Spleen (tissue), 11 donors: ENCODE results near the gene MOK. TPM values are rescaled to one million over a fixed set of nuclear protein-coding genes. Genes with fewer than 3 reads are reported as not detected.

Experiments used
- DNase-seq: peaks from one replicate; pipeline ENCODE4 v3.0.0-alpha.2; 2020
- H3K27ac ChIP-seq, 8 donors: fragments of 200-600 bp; sonication (generic) in 7 of 8; 1 replicate in 4 of 8; 2 replicates in 4 of 8; pipeline versions ENCODE4 v1.5.0 to v1.8.0; 2016 to 2021; ENCODE audit warnings: inconsistent platforms in 4 of 8, mild to moderate bottlenecking in 4 of 8, moderate library complexity in 1 of 8
- H3K27me3 ChIP-seq, 7 donors: fragments of 200-600 bp; sonication (generic) in 6 of 7; replicated peaks in 1 of 7; 1 replicate in 4 of 7; 2 replicates in 3 of 7; pipeline versions ENCODE4 v1.5.0 to v1.8.0; 2016 to 2021; ENCODE audit warnings: inconsistent platforms in 3 of 7, mild to moderate bottlenecking in 1 of 7
- H3K36me3 ChIP-seq, 6 donors: fragments of 200-600 bp; sonication (generic) in 5 of 6; 1 replicate in 4 of 6; 2 replicates in 2 of 6; pipeline versions ENCODE4 v1.5.0 to v1.8.0; 2016 to 2021; ENCODE audit warnings: inconsistent platforms in 2 of 6
- H3K4me1 ChIP-seq, 6 donors: fragments of 200-600 bp; sonication (generic) in 5 of 6; 1 replicate in 3 of 6; 2 replicates in 3 of 6; pipeline versions ENCODE4 v1.5.0 to v1.8.0; 2016 to 2021; ENCODE audit warnings: inconsistent platforms in 3 of 6
- H3K4me3 ChIP-seq, 8 donors: fragments of 200-600 bp; sonication (generic) in 7 of 8; 1 replicate in 4 of 8; 2 replicates in 4 of 8; pipeline versions ENCODE4 v1.5.0 to v1.8.0; 2016 to 2021; ENCODE audit warnings: inconsistent platforms in 4 of 8, mild to moderate bottlenecking in 4 of 8, moderate library complexity in 2 of 8
- H3K9me3 ChIP-seq, 8 donors: fragments of 200-600 bp; sonication (generic) in 7 of 8; 1 replicate in 4 of 8; 2 replicates in 4 of 8; pipeline versions ENCODE4 v1.5.0 to v1.8.0; 2016 to 2021; ENCODE audit warnings: inconsistent platforms in 4 of 8
- POLR2A ChIP-seq, 3 donors: fragments of 450-650 bp; IDR thresholded peaks; one replicate each; pipeline ENCODE4 v1.5.1; 2017; ENCODE audit warnings: antibody characterized with exemption in 3 of 3, mild to moderate bottlenecking in 1 of 3
- POLR2AphosphoS5 ChIP-seq, 3 donors: sonication (generic); formaldehyde crosslinking; IDR thresholded peaks; one replicate each; pipeline ENCODE4 v1.5.1; 2017; ENCODE audit warnings: antibody characterized with exemption in 3 of 3
- WGBS, 5 donors: extraction: QIAGEN DNeasy Blood & Tissue Kit in 3 of 5; methylation state at CpG; one replicate each; pipeline versions ENCODE4 v1.1.5 to v1.1.7; 2013 to 2018; 5-methylcytosine and 5-hydroxymethylcytosine counted together
- intact Hi-C: fragments of 100-400 bp; cut with DNase I; formaldehyde crosslinking; loops from one replicate; pipeline ENCODE4 v1.15.0; 2023; ENCODE audit warnings: low total_unique reads
- polyA plus RNA-seq, 3 donors: library from polyadenylated mRNA; stranded (reverse); fragments of 200-250 nt; gene quantifications; one replicate each; pipeline ENCODE4 v1.2.1, GENCODE V29; 2013
- total RNA-seq, 7 donors: library from RNA; depleted of rRNA in 3 of 7; stranded (reverse); fragments of >200 nt in 3 of 7; fragmentation: NEBNext Ultra II Directional in 4 of 7; extraction: Animal tissue kit (Norgen Biotek cat#: 25700) in 4 of 7; gene quantifications; one replicate each; pipeline versions ENCODE4 v1.1.0 to v1.2.1, GENCODE V29; 2016 to 2021
- TF ChIP-seq, protein P1 (sequence below), 11 experiments: fragments of 200-600 bp in 7 of 11; fragments of 450-650 bp in 4 of 11; sonication (generic) in 4 of 11; IDR thresholded peaks in 8 of 11; conservative IDR thresholded peaks in 3 of 11; 1 replicate in 7 of 11; 2 replicates in 4 of 11; pipeline versions ENCODE4 v1.4.0 to v1.8.0; 2016 to 2021; ENCODE audit warnings: antibody characterized with exemption in 11 of 11, inconsistent platforms in 4 of 11, mild to moderate bottlenecking in 1 of 11
- donor health status: healthy with polysubstance abuse.
- donor health status: DM: no; HTN: no; CAD: no; lungs with moderate emphysema.
- donor health status: DM: no; HTN: no; CAD: no.
- donor health status: Bipolar disorder and iron deficiency.
- donor health status: healthy.
- donor health status: DM: no; HTN: no; CAD: no.
- donor health status: DM: yes; HTN: yes; CAD: no.

MOK gene
- total and polyA plus RNA-seq, 10 donors, result 4.1 to 12.2 (median 9.9) TPM

DNA sequence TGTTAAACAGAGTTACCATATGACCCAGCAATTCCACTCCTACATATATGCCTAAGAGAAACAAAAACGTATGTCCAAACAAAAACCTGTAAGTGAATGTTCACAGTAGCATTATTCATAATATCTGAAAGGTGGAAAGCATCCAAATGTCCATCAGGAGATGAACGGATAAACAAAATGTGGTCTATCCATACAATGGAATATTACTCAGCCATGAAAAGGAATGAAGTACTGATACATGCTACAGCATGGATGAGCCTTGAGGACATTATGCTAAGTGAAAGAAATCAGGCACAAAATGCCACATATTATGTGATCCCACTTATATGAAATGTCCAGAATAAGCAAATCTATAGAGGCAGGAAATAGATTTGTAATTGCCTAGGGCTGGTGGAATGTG lies 16.8 kb downstream of the MOK start:
- DNase-seq, result no peak
- Histone ChIP-seq H3K36me3 (no peaks in the 10 kb centered on the region), H3K9me3 (peaks cover 0 to 4% (median 0%) of the 10 kb centered on the region in 8 donors), H3K4me3 (no peak overlapping the region), H3K4me1 (no peaks in the 10 kb centered on the region), H3K27me3 (no peaks in the 10 kb centered on the region), H3K27ac (no peak overlapping the region)
- WGBS, 5 donors, result 89 to 96% (median 93%) methylated on average over 2 of the region's 2 CpGs
- intact Hi-C loops, result no loop called here
- no peak for TF ChIP-seq POLR2AphosphoS5 (IDR thresholded peaks at IDR 0.05)
- TF ChIP-seq, protein P1, sequence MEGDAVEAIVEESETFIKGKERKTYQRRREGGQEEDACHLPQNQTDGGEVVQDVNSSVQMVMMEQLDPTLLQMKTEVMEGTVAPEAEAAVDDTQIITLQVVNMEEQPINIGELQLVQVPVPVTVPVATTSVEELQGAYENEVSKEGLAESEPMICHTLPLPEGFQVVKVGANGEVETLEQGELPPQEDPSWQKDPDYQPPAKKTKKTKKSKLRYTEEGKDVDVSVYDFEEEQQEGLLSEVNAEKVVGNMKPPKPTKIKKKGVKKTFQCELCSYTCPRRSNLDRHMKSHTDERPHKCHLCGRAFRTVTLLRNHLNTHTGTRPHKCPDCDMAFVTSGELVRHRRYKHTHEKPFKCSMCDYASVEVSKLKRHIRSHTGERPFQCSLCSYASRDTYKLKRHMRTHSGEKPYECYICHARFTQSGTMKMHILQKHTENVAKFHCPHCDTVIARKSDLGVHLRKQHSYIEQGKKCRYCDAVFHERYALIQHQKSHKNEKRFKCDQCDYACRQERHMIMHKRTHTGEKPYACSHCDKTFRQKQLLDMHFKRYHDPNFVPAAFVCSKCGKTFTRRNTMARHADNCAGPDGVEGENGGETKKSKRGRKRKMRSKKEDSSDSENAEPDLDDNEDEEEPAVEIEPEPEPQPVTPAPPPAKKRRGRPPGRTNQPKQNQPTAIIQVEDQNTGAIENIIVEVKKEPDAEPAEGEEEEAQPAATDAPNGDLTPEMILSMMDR (IDR thresholded peaks at IDR 0.05 in 8 of 11, conservative IDR thresholded peaks at IDR 0.05 in 3 of 11), result no peak
- no peak for TF ChIP-seq POLR2A (IDR thresholded peaks at IDR 0.05)

DNA sequence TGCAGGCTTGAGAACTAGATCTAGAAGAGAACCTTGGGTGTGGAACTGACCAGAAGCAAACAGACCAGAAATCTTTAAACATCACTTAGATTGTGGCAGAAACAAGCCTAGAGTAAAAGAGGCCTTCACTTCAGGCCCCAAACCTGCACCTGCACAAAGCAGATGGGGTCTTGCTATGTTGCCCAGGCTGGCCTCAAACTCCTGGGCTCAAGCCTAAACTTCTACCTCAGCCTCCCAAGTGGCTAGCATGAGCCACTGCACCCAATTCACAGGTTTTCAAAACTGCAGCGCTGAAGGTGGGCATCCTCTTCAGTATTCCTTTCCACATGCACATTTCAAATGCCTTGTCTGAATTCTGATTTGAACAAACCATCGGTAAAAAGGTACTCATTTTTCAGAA lies 19.9 kb downstream of the MOK start:
- 64 to 99% (median 95%) methylated on average over 2 of the region's 2 CpGs for WGBS, 5 donors

DNA sequence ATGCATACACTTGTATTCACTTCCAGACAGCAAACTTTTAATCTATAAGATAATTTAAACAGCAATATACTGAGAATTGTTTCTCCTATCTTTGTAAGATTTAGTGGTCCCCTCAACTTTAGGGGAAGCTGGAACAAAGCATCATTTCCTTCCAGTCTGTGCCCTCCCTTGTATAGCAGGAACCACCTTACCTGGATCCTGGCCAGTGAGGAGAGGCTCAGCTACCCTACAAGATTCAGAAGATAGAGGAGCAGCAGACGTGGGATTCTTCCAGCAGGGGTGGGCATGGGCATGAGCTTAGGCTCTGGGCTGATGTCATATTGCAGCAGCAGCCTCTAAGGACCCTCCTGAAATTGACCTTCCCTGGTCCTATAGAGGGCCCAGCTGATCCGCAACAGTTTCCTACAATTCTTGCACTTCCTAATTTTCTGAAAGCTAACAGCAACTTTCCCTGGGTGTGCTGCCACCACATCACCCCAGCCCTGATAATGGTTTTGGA lies 21.3 kb downstream of the MOK start:
- TF ChIP-seq POLR2AphosphoS5 (IDR thresholded peaks at IDR 0.05) (no peak), POLR2A (IDR thresholded peaks at IDR 0.05) (no peak)
- TF ChIP-seq, protein P1 (IDR thresholded peaks at IDR 0.05 in 8 of 11, conservative IDR thresholded peaks at IDR 0.05 in 3 of 11), result no peak
- DNase-seq, result no peak

More for the DNA sequence above, 19.9 kb downstream of the MOK start:
- Histone ChIP-seq H3K4me3 (no peak overlapping the region), H3K9me3 (peaks cover 0 to 4% (median 0%) of the 10 kb centered on the region in 8 donors), H3K4me1 (no peaks in the 10 kb centered on the region), H3K36me3 (no peaks in the 10 kb centered on the region), H3K27me3 (no peaks in the 10 kb centered on the region), H3K27ac (no peak overlapping the region)
- intact Hi-C loops, result no loop called here
- DNase-seq, result no peak
- TF ChIP-seq POLR2AphosphoS5 (IDR thresholded peaks at IDR 0.05), result no peak
- TF ChIP-seq, protein P1 (IDR thresholded peaks at IDR 0.05 in 8 of 11, conservative IDR thresholded peaks at IDR 0.05 in 3 of 11), result no peak
- no peak for TF ChIP-seq POLR2A (IDR thresholded peaks at IDR 0.05)

DNA sequence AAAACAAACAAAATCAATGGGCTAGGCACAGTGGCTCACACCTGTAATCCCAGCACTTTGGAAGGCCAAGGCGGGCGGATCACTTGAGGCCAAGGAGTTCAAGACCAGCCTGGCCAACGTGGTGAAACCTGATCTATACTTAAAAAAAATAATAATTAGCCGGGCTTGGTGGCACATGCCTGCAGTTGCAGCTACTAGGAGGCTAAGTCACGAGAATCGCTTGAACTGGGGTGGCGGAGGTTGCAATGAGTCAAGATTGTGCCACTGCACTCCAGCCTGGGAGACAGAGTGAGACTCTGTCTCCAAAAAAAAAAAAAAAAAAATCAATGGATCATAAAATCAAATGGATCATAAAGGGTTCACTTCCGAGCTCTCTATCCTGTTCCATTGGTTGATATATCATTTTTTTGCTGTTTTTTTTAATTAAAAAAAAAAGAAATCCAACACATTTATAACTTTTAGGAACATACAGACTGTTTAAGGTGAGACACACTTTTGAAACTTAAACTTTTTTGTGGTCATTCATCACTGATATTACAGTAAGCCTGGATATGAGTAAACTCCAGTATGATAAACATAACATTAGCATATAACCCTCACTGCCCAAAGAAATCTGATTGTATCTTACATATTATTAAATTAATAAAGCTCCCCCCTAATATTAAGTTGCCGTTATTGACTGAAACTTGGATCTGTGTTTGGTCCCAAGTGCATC lies 22.1 kb downstream of the MOK start:
- Histone ChIP-seq H3K36me3 (no peaks in the 10 kb centered on the region), H3K9me3 (no peaks in the 10 kb centered on the region), H3K27me3 (no peaks in the 10 kb centered on the region), H3K27ac (no peak overlapping the region), H3K4me3 (no peak overlapping the region), H3K4me1 (no peaks in the 10 kb centered on the region)
- WGBS, 5 donors, result 82 to 94% (median 91%) methylated on average over 9 of the region's 9 CpGs
- DNase-seq, result no peak
- TF ChIP-seq POLR2AphosphoS5 (IDR thresholded peaks at IDR 0.05), result no peak
- no peak for TF ChIP-seq POLR2A (IDR thresholded peaks at IDR 0.05)
- TF ChIP-seq, protein P1 (IDR thresholded peaks at IDR 0.05 in 8 of 11, conservative IDR thresholded peaks at IDR 0.05 in 3 of 11), result no peak
- intact Hi-C loops, result no loop called here

More for the DNA sequence above, 21.3 kb downstream of the MOK start:
- Histone ChIP-seq H3K9me3 (peaks cover 0 to 4% (median 0%) of the 10 kb centered on the region in 8 donors), H3K27ac (no peak overlapping the region), H3K4me3 (no peak overlapping the region), H3K27me3 (no peaks in the 10 kb centered on the region), H3K36me3 (no peaks in the 10 kb centered on the region), H3K4me1 (no peaks in the 10 kb centered on the region)
- intact Hi-C loops, result no loop called here
- 43 to 50% (median 48%) methylated on average over 2 of the region's 2 CpGs for WGBS, 5 donors
